ENCODE results near the gene MGAT3.

DNA sequence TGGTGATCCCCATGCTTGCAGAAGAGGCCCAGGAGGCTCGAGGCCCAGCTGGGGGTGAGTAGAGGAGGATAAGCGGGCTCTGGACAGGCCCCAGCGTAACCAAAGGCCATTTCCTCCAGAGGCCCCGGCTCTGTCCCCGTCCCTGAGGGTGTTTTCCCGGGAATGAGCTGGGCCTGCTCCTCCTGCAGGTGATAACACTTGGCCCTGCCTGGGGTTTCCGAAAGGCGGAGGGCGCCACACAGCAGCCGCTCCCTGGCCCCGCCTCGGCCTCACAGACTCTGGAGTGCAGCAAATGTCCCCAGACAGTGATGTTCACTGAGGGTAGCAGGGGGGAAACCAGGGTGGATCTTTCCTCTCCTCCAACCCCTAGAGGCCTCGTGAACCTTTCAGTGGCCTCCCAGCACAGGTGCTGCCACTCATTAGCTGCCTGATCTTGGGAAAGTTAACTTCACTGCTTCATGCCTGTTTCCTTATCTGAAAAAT, 10.5 kb upstream of the MGAT3 start:
- TF ChIP-seq CTCF (conservative IDR thresholded peaks at IDR 0.05) (no peak), ZFX (IDR thresholded peaks at IDR 0.05) (no peak)

Data from C4-2B (cell line).